ENCODE measurements around the gene HYOU1. TPM values are rescaled to one million over a fixed set of nuclear protein-coding genes. Genes with fewer than 3 reads are reported as not detected.
A peak's percentile ranks its signal among the peaks of the same experiment; 100 is the strongest.

Gene HYOU1
- polyA plus RNA-seq, 1 of the 3 experiments (the other 2 are of a cell fraction) = 90.8 TPM

GRCh38 chr11:119025541-119025940 is 31.5 kb downstream of the HYOU1 start:
- H3K4me2 ChIP-seq = no peak overlapping the region
- H3F3A ChIP-seq (replicated peaks; ENCODE audit: insufficient read depth) = peaks cover 12% of the 10 kb centered on the region
- H3K9me2 ChIP-seq = no peaks in the 10 kb centered on the region
- H3K36me3 ChIP-seq (replicated peaks in 1 of 2; ENCODE audit: control insufficient read depth in 1 of 2, insufficient read depth in 2 of 2, low read length in 1 of 2) = peaks cover 24 to 42% of the 10 kb centered on the region in 2 experiments
- peaks cover 22% of the 10 kb centered on the region for H3K79me2 ChIP-seq (ENCODE audit: insufficient read depth)
- ChIA-PET POLR2A (interaction anchor here (0.8 to 1.4 kb wide), 2 partner anchors 10 to 31 kb away, joined by 3 read pairs; no protein-coding TSS in a partner anchor), CTCF (interaction anchor here (1.4 kb wide), 1 partner anchor 19 kb away, joined by 3 read pairs; no protein-coding TSS in a partner anchor)
- 87% methylated on average over 5 of the region's 5 CpGs for WGBS (ENCODE audit: low lambda C conversion rate)
- no peak for DNase-seq
- no peak overlapping the region for H3K27ac ChIP-seq (ENCODE audit: low read depth in 2 of 2, low read length in 1 of 2)
- no peaks in the 10 kb centered on the region for H4K20me1 ChIP-seq (ENCODE audit: insufficient read depth)
- H2AFZ ChIP-seq (ENCODE audit: low read depth) = no peak overlapping the region
- H3K4me3 ChIP-seq (ENCODE audit: low read depth in 2 of 2, low read length in 1 of 2) = no peak overlapping the region
- H3K27me3 ChIP-seq (ENCODE audit: insufficient read depth) = no peaks in the 10 kb centered on the region
- H3K9ac ChIP-seq = no peak overlapping the region
- peaks cover 12 to 21% of the 10 kb centered on the region in 2 experiments; a peak in 3 of 4 replicates for H3K4me1 ChIP-seq (ENCODE audit: control insufficient read depth in 1 of 2, insufficient read depth in 2 of 2, low read depth in 1 of 2, low read length in 1 of 2)
- no peaks in the 10 kb centered on the region for H3K9me3 ChIP-seq
- no peak for TF ChIP-seq MAX (IDR thresholded peaks at IDR 0.05; ENCODE audit: low read depth)
- no peak for TF ChIP-seq EP300 (IDR thresholded peaks at IDR 0.05; ENCODE audit: borderline replicate concordance in 1 of 2, low read depth in 1 of 2, low read length in 1 of 2)
- no peak for TF ChIP-seq POLR2AphosphoS5 (IDR thresholded peaks at IDR 0.05; ENCODE audit: low read depth, low read length)

GRCh38 chr11:119025099-119025473 is 31.9 kb downstream of the HYOU1 start:
- Histone ChIP-seq H4K20me1 (ENCODE audit: insufficient read depth) (peaks cover 3% of the 10 kb centered on the region; the same call in 1 of the 2 replicates), H3K9ac (no peak overlapping the region), H3K36me3 (replicated peaks in 1 of 2; ENCODE audit: control insufficient read depth in 1 of 2, insufficient read depth in 2 of 2, low read length in 1 of 2) (peaks cover 24 to 42% of the 10 kb centered on the region in 2 experiments), H3K27ac (ENCODE audit: low read depth in 2 of 2, low read length in 1 of 2) (no peak overlapping the region), H3K4me3 (ENCODE audit: low read depth in 2 of 2, low read length in 1 of 2) (no peak overlapping the region), H3K27me3 (ENCODE audit: insufficient read depth) (no peaks in the 10 kb centered on the region), H3K79me2 (ENCODE audit: insufficient read depth) (peaks cover 26% of the 10 kb centered on the region), H3K4me2 (no peak overlapping the region), H2AFZ (ENCODE audit: low read depth) (no peak overlapping the region), H3K9me2 (no peaks in the 10 kb centered on the region), H3K9me3 (no peaks in the 10 kb centered on the region), H3F3A (replicated peaks; ENCODE audit: insufficient read depth) (peaks cover 12% of the 10 kb centered on the region), H3K4me1 (ENCODE audit: control insufficient read depth in 1 of 2, insufficient read depth in 2 of 2, low read depth in 1 of 2, low read length in 1 of 2) (peaks cover 14 to 21% of the 10 kb centered on the region in 2 experiments; a peak in 3 of 4 replicates)
- TF ChIP-seq IRF3 (IDR thresholded peaks at IDR 0.05; ENCODE audit: low read depth, low read length) = no peak
- no peak for TF ChIP-seq MEF2A (IDR thresholded peaks at IDR 0.05; ENCODE audit: borderline replicate concordance, low read depth)
- ChIA-PET POLR2A (interaction anchor here (1.4 kb wide), 1 partner anchor 31 kb away, joined by 3 read pairs; no protein-coding TSS in a partner anchor), CTCF (interaction anchor here (1.4 kb wide), 1 partner anchor 20 kb away, joined by 3 read pairs; no protein-coding TSS in a partner anchor)
- 91% methylated on average over 4 of the region's 5 CpGs for WGBS (ENCODE audit: low lambda C conversion rate)
- no peak for DNase-seq

DNA sequence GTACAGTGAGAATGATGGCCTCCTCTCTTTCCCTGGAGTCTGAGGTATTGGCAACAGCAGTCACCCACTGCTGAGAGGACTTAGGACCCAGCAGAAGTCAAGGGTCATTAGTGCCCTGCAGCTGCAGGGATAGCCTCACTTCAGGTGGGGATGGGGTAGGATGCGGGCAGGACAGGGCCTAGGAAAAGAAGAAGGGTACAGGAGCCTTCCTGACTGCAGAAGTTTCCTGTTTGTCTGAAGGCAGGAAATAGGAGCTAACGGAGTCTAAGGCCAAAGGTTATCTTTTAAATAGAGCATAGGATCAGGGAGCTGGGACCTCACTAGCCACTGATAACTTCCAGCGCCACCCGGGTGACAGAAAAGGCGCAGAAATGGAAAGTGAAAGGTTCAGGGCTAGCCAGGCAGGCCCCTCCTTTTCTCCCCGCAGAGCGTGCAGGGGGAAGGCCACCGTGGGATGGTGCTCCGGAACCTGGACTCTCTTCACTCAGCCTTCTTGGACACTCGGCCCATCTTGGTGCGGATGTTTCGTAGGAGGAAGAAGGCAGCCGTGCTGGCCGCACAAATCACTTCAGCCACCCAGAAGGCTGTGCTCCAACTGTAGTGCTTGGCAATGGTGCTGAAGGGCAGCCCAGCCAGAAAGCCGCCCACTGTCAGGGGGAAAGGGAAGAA is 32.4 kb downstream of the HYOU1 start:
- Histone ChIP-seq H3K4me2 (no peak overlapping the region), H3K4me1 (ENCODE audit: control insufficient read depth in 1 of 2, insufficient read depth in 2 of 2, low read depth in 1 of 2, low read length in 1 of 2) (peaks cover 13 to 17% of the 10 kb centered on the region in 2 experiments), H2AFZ (ENCODE audit: low read depth) (no peak overlapping the region), H3K79me2 (ENCODE audit: insufficient read depth) (peaks cover 31% of the 10 kb centered on the region), H3F3A (replicated peaks; ENCODE audit: insufficient read depth) (peaks cover 12% of the 10 kb centered on the region), H4K20me1 (ENCODE audit: insufficient read depth) (peaks cover 6% of the 10 kb centered on the region; the same call in 1 of the 2 replicates), H3K9ac (no peak overlapping the region), H3K27ac (ENCODE audit: low read depth in 2 of 2, low read length in 1 of 2) (peak overlapping the region in 1 of 2 experiments; percentile 27; a peak in 1 of 4 replicates), H3K9me2 (no peaks in the 10 kb centered on the region), H3K9me3 (no peaks in the 10 kb centered on the region), H3K36me3 (replicated peaks in 1 of 2; ENCODE audit: control insufficient read depth in 1 of 2, insufficient read depth in 2 of 2, low read length in 1 of 2) (peaks cover 24 to 42% of the 10 kb centered on the region in 2 experiments), H3K27me3 (ENCODE audit: insufficient read depth) (no peaks in the 10 kb centered on the region), H3K4me3 (ENCODE audit: low read depth in 2 of 2, low read length in 1 of 2) (no peak overlapping the region)
- CTCF ChIA-PET = interaction anchor here (1.4 kb wide), 1 partner anchor 20 kb away, joined by 3 read pairs; no protein-coding TSS in a partner anchor
- POLR2A ChIA-PET = interaction anchor here (1.4 kb wide), 1 partner anchor 32 kb away, joined by 3 read pairs; no protein-coding TSS in a partner anchor
- WGBS (ENCODE audit: low lambda C conversion rate) = 86% methylated on average over 14 of the region's 15 CpGs
- no peak for DNase-seq
- TF ChIP-seq ZBTB33 (IDR thresholded peaks at IDR 0.05; ENCODE audit: borderline replicate concordance, low read depth) (no peak), NRF1 (IDR thresholded peaks at IDR 0.05; ENCODE audit: low read depth, low read length) (no peak), RAD21 (IDR thresholded peaks at IDR 0.05; ENCODE audit: low read length) (no peak), CTCF (IDR thresholded peaks at IDR 0.05) (no peak), RXRA (IDR thresholded peaks at IDR 0.05; ENCODE audit: borderline replicate concordance, low read depth) (no peak), FOSL2 (IDR thresholded peaks at IDR 0.05; ENCODE audit: borderline replicate concordance, low read depth) (no peak), CHD2 (IDR thresholded peaks at IDR 0.05; ENCODE audit: low read length, partially characterized antibody) (no peak)
- TF ChIP-seq, protein P1, sequence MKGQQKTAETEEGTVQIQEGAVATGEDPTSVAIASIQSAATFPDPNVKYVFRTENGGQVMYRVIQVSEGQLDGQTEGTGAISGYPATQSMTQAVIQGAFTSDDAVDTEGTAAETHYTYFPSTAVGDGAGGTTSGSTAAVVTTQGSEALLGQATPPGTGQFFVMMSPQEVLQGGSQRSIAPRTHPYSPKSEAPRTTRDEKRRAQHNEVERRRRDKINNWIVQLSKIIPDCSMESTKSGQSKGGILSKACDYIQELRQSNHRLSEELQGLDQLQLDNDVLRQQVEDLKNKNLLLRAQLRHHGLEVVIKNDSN (IDR thresholded peaks at IDR 0.05; ENCODE audit: borderline replicate concordance, low read depth) = no peak
